CD4-positive, alpha-beta T cell treated with Interleukin-21 for 1 hour (primary cell): ENCODE results near the gene TAL1.
"Not testable (repeated sequence)": the region's sequence is repeated elsewhere in the genome, so short reads cannot be mapped to it uniquely, and the experiment has no call there.

Experiments used
- DNase-seq: peaks from one replicate; pipeline ENCODE4 v3.0.0-alpha.2; 2020

The TAL1 gene

GRCh38 chr1:47232187-47232874 lies at the start of gene TAL1:
Gene TAL1, minus strand, starts transcription at chr1:47232225. Its CDS starts 6,337 bp downstream, at chr1:47225888.
- DNase-seq, result no peak

GRCh38 chr1:47280142-47280541 lies 48.1 kb upstream of the TAL1 start:
- DNase-seq, result no peak

- no peak for DNase-seq
Observed at GRCh38 chr1:47276850-47277249, 44.8 kb upstream of the TAL1 start.

- not testable (repeated sequence) for DNase-seq
Observed at GRCh38 chr1:47275811-47276210, 43.8 kb upstream of the TAL1 start.

- DNase-seq, result not testable (repeated sequence)
Observed at GRCh38 chr1:47265529-47265928, 33.5 kb upstream of the TAL1 start.

- peak; percentile 54 for DNase-seq
Observed at GRCh38 chr1:47262787-47263413, 30.9 kb upstream of the TAL1 start.

GRCh38 chr1:47257224-47257623 lies 25.2 kb upstream of the TAL1 start:
- DNase-seq, result no peak

- DNase-seq, result no peak
Observed at GRCh38 chr1:47252795-47253194, 20.8 kb upstream of the TAL1 start.

GRCh38 chr1:47252369-47252768 lies 20.3 kb upstream of the TAL1 start:
- no peak for DNase-seq

- DNase-seq, result no peak
Observed at GRCh38 chr1:47249755-47250154, 17.7 kb upstream of the TAL1 start.

GRCh38 chr1:47244339-47244862 lies 12.4 kb upstream of the TAL1 start:
- no peak for DNase-seq

- no peak for DNase-seq
Observed at GRCh38 chr1:47243910-47244309, 11.9 kb upstream of the TAL1 start.

GRCh38 chr1:47241114-47242113 lies 9.4 kb upstream of the TAL1 start:
- DNase-seq, result no peak

- no peak for DNase-seq
Observed at GRCh38 chr1:47238935-47239592, 7.0 kb upstream of the TAL1 start.

GRCh38 chr1:47235806-47236205 lies 3.8 kb upstream of the TAL1 start:
- no peak for DNase-seq

GRCh38 chr1:47235241-47235681 lies 3.2 kb upstream of the TAL1 start:
- no peak for DNase-seq

GRCh38 chr1:47233186-47233585 lies 1.2 kb upstream of the TAL1 start:
- no peak for DNase-seq

- peak; percentile 31 for DNase-seq
Observed at GRCh38 chr1:47231301-47232186, 481 bp downstream of the TAL1 start.

GRCh38 chr1:47230692-47231300 lies 1.2 kb downstream of the TAL1 start:
- peak; percentile 5 for DNase-seq

- DNase-seq, result no peak
Observed at GRCh38 chr1:47229886-47230691, 1.9 kb downstream of the TAL1 start.
